SK-N-SH treated with all-trans-retinoic acid at 6 μM for 48 hours (cell line): Measurements from ENCODE around the gene MYLK.

Experiments used
- ATAC-seq: fragments of 200-7000 bp; cut with Tn5 transposase; 3 replicates; pipeline ENCODE4 v1.9.1; 2020; ENCODE audit warnings: mild to moderate bottlenecking, moderate library complexity
- ARNTL ChIP-seq: fragments of 450-650 bp; formaldehyde crosslinking; IDR thresholded peaks from 2 replicates; pipeline ENCODE4 v1.5.0; 2020; ENCODE audit warnings: low read depth, mild to moderate bottlenecking, moderate library complexity, borderline replicate concordance
- BACH2 ChIP-seq: fragments of 250-450 bp; sonication (Bioruptor Pico); IDR thresholded peaks from 2 replicates; pipeline ENCODE4 v1.9.0; 2021; ENCODE audit warnings: mild to moderate bottlenecking, borderline replicate concordance
- CSRNP3 ChIP-seq: fragments of 250-450 bp; sonication (Bioruptor Pico); IDR thresholded peaks from 2 replicates; pipeline ENCODE4 v1.5.1; 2021; ENCODE audit warnings: mild to moderate bottlenecking, moderate library complexity
- ESRRG ChIP-seq: fragments of 250-450 bp; sonication (Bioruptor Pico); IDR thresholded peaks from 2 replicates; pipeline ENCODE4 v1.6.1; 2021; ENCODE audit warnings: mild to moderate bottlenecking
- GLIS3 ChIP-seq: fragments of 250-450 bp; sonication (Bioruptor Pico); IDR thresholded peaks from 2 replicates; pipeline ENCODE4 v1.5.0; 2020; ENCODE audit warnings: mild to moderate bottlenecking, moderate library complexity
- ISL1 ChIP-seq: fragments of 250-450 bp; sonication (Bioruptor Pico); IDR thresholded peaks from 2 replicates; pipeline ENCODE4 v2.1.2; 2022; ENCODE audit warnings: mild to moderate bottlenecking, moderate library complexity
- OSR1 ChIP-seq: fragments of 250-450 bp; sonication (Bioruptor Pico); IDR thresholded peaks from 2 replicates; pipeline ENCODE4 v1.8.0; 2022; ENCODE audit warnings: moderate library complexity, mild to moderate bottlenecking, inconsistent platforms
- PATZ1 ChIP-seq: fragments of 250-450 bp; sonication (Bioruptor Pico); IDR thresholded peaks from 2 replicates; pipeline ENCODE4 v1.8.0; 2020; ENCODE audit warnings: mild to moderate bottlenecking, moderate library complexity, borderline replicate concordance
- POU6F1 ChIP-seq: fragments of 250-450 bp; sonication (Bioruptor Pico); IDR thresholded peaks from 2 replicates; pipeline ENCODE4 v1.8.0; 2021; ENCODE audit warnings: low read depth, mild to moderate bottlenecking, moderate library complexity, borderline replicate concordance
- PPARA ChIP-seq: fragments of 250-450 bp; sonication (Bioruptor Pico); IDR thresholded peaks from 2 replicates; pipeline ENCODE4 v1.5.0; 2020; ENCODE audit warnings: mild to moderate bottlenecking, borderline replicate concordance
- RARB ChIP-seq: fragments of 250-450 bp; sonication (Bioruptor Pico); IDR thresholded peaks from 2 replicates; pipeline ENCODE4 v1.8.0; 2021; ENCODE audit warnings: mild to moderate bottlenecking, moderate library complexity
- SNAI2 ChIP-seq: fragments of 250-450 bp; sonication (Bioruptor Pico); IDR thresholded peaks from 2 replicates; pipeline ENCODE4 v1.5.0; 2020; ENCODE audit warnings: mild to moderate bottlenecking, moderate library complexity
- TCF4 ChIP-seq: fragments of 250-450 bp; sonication (Bioruptor Pico); IDR thresholded peaks from 2 replicates; pipeline ENCODE4 v1.8.0; 2021; ENCODE audit warnings: mild to moderate bottlenecking, moderate library complexity, borderline replicate concordance
- TOX ChIP-seq: fragments of 250-450 bp; sonication (Bioruptor Pico); IDR thresholded peaks from 2 replicates; pipeline ENCODE4 v1.8.0; 2021; ENCODE audit warnings: mild to moderate bottlenecking, moderate library complexity, borderline replicate concordance
- ZFP30 ChIP-seq: fragments of 450-650 bp; formaldehyde crosslinking; IDR thresholded peaks from 2 replicates; pipeline ENCODE4 v1.5.0; 2022; ENCODE audit warnings: mild to moderate bottlenecking, moderate library complexity
- ZNF8 ChIP-seq: fragments of 450-650 bp; formaldehyde crosslinking; IDR thresholded peaks from 2 replicates; pipeline ENCODE4 v1.5.0; 2020; ENCODE audit warnings: mild to moderate bottlenecking, moderate library complexity
- TF ChIP-seq, protein P1 (sequence below): fragments of 250-450 bp; sonication (Bioruptor Pico); IDR thresholded peaks from 2 replicates; pipeline ENCODE4 v1.5.0; 2020; ENCODE audit warnings: mild to moderate bottlenecking, moderate library complexity

Gene MYLK

DNA sequence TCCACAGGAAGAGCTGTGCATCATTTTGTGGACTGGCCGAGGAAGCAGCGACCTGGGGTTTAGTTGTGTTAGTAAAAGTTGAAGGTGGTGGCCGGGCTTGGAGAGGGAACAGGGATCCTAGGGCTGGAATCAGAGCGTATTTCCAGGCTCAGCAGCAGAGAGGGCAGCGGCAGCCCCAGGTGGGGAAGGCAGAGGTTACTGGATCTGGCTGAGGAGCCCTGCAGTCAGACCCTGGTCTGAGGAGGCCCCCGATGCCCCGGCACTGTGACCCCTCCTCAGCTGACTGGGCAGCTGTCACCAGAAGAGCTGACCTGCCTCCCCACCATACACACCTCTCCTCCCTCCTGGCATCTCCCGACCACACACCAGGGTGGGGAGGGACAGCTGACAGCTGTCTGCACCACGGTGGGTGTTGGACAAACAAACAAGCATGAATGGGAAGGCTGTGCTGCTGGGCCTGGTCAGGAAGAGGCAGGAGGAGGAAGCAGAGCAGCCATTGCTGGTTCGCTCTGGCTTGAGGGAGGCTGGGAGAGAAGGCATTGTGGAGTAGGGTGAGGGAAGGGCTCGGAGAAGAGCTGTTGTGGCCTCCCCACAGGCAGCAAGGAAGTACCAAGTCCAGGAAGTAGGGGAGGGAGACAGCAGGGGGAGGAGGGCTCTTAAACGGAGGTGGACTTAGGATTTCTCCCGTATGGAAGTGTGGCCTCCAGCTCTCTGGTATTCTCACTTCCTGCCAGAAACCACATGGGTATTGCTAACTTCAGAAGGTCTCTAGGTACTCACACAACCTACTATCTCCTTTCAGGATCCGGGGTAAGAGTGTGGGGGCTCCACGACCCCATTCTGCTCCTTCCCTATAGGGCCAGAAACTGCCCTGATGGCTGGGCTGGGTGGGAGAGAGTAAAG, 249.7 kb downstream of the MYLK start:
- TF ChIP-seq ARNTL: no peak
- TF ChIP-seq BACH2 (CRISPR knock-in tag): no peak
- no peak for TF ChIP-seq CSRNP3 (CRISPR knock-in tag)
- TF ChIP-seq PPARA (CRISPR knock-in tag): no peak
- TF ChIP-seq, all 23 proteins: peak for 0
- no peak; the same call in 2 of the 3 replicates for ATAC-seq

- no peak for TF ChIP-seq TCF4 (CRISPR knock-in tag)
- no peak for TF ChIP-seq PPARA (CRISPR knock-in tag)
- TF ChIP-seq CSRNP3 (CRISPR knock-in tag): no peak
- no peak for ATAC-seq
Measured at GRCh38 chr3:123633530-123633929, 250.6 kb downstream of the MYLK start.

DNA sequence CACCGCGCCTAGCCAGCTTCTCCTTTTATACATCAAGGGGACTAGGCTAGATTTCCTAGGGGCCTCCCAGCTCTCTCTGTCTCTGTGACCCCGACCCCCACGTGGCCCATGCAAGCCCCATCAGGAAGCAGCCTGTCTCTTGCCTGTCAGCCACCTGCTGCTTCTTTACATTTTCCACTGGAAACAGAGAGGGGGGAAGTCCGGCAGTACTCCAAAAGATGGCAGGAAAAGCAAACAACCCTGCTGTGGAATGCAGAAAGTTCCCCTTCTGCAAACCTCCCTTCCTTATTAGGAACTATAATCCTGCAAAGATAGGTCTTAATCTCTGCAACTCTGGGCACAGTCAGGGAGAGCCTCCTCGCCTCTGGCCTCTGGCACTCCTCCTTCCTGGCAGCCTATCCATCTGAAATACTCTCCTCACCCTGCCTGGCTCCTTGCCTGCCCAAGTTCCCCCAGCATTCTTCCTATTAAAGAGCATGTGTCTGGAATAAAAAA, 251.9 kb downstream of the MYLK start:
- TF ChIP-seq POU6F1 (CRISPR knock-in tag) (no peak), ARNTL (no peak), ISL1 (CRISPR knock-in tag) (no peak), CSRNP3 (CRISPR knock-in tag) (no peak), ZFP30 (CRISPR knock-in tag) (no peak)
- ATAC-seq: peak; percentile 19; the same call in 2 of the 3 replicates

DNA sequence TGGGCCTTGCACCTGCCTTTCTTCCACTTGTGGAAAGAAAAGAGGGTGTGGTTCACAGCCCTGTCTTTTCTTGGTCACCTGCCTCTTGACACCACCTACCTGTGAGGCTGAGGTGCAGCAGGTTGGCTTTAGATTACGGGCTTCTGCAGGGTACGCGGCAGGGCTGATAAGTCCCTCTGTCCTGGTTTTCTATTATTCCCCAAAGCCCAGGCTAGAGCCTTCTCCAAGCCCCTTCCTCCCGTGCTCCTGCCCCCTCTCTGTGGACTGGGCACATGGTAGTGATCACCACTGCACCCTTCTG, 254.4 kb downstream of the MYLK start:
- no peak for TF ChIP-seq ARNTL
- TF ChIP-seq, protein P1, sequence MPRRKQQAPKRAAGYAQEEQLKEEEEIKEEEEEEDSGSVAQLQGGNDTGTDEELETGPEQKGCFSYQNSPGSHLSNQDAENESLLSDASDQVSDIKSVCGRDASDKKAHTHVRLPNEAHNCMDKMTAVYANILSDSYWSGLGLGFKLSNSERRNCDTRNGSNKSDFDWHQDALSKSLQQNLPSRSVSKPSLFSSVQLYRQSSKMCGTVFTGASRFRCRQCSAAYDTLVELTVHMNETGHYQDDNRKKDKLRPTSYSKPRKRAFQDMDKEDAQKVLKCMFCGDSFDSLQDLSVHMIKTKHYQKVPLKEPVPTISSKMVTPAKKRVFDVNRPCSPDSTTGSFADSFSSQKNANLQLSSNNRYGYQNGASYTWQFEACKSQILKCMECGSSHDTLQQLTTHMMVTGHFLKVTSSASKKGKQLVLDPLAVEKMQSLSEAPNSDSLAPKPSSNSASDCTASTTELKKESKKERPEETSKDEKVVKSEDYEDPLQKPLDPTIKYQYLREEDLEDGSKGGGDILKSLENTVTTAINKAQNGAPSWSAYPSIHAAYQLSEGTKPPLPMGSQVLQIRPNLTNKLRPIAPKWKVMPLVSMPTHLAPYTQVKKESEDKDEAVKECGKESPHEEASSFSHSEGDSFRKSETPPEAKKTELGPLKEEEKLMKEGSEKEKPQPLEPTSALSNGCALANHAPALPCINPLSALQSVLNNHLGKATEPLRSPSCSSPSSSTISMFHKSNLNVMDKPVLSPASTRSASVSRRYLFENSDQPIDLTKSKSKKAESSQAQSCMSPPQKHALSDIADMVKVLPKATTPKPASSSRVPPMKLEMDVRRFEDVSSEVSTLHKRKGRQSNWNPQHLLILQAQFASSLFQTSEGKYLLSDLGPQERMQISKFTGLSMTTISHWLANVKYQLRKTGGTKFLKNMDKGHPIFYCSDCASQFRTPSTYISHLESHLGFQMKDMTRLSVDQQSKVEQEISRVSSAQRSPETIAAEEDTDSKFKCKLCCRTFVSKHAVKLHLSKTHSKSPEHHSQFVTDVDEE: no peak
- TF ChIP-seq ISL1 (CRISPR knock-in tag): no peak
- no peak for TF ChIP-seq RARB (CRISPR knock-in tag)
- TF ChIP-seq BACH2 (CRISPR knock-in tag): no peak
- TF ChIP-seq PATZ1 (CRISPR knock-in tag): no peak
- no peak for TF ChIP-seq TOX (CRISPR knock-in tag)
- TF ChIP-seq SNAI2: no peak
- no peak for TF ChIP-seq ZNF8 (CRISPR knock-in tag)
- TF ChIP-seq ESRRG (CRISPR knock-in tag): no peak
- TF ChIP-seq GLIS3 (CRISPR knock-in tag): no peak
- TF ChIP-seq OSR1: no peak
- ATAC-seq: no peak
